Measurements from ENCODE around the gene TMEM139. TPM values are rescaled to one million over a fixed set of nuclear protein-coding genes. Genes with fewer than 3 reads are reported as not detected.

The TMEM139 gene
- polyA plus RNA-seq, 1 of the 3 experiments (the other 2 are of a cell fraction): 0.05 TPM

GRCh38 chr7:143322760-143323633, 38.2 kb downstream of the TMEM139 start (continued):
- TF ChIP-seq, protein P1, sequence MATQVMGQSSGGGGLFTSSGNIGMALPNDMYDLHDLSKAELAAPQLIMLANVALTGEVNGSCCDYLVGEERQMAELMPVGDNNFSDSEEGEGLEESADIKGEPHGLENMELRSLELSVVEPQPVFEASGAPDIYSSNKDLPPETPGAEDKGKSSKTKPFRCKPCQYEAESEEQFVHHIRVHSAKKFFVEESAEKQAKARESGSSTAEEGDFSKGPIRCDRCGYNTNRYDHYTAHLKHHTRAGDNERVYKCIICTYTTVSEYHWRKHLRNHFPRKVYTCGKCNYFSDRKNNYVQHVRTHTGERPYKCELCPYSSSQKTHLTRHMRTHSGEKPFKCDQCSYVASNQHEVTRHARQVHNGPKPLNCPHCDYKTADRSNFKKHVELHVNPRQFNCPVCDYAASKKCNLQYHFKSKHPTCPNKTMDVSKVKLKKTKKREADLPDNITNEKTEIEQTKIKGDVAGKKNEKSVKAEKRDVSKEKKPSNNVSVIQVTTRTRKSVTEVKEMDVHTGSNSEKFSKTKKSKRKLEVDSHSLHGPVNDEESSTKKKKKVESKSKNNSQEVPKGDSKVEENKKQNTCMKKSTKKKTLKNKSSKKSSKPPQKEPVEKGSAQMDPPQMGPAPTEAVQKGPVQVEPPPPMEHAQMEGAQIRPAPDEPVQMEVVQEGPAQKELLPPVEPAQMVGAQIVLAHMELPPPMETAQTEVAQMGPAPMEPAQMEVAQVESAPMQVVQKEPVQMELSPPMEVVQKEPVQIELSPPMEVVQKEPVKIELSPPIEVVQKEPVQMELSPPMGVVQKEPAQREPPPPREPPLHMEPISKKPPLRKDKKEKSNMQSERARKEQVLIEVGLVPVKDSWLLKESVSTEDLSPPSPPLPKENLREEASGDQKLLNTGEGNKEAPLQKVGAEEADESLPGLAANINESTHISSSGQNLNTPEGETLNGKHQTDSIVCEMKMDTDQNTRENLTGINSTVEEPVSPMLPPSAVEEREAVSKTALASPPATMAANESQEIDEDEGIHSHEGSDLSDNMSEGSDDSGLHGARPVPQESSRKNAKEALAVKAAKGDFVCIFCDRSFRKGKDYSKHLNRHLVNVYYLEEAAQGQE (IDR thresholded peaks at IDR 0.05; ENCODE audit: low read depth, low read length): no peak

- Histone ChIP-seq H3K9me2 (no peaks in the 10 kb centered on the region), H3K27ac (ENCODE audit: low read depth in 2 of 2, low read length in 1 of 2) (no peak overlapping the region), H3K4me1 (ENCODE audit: control insufficient read depth in 1 of 2, insufficient read depth in 2 of 2, low read depth in 1 of 2, low read length in 1 of 2) (peaks cover 0 to 2% of the 10 kb centered on the region in 2 experiments; a peak in 1 of 4 replicates), H3K36me3 (replicated peaks in 1 of 2; ENCODE audit: control insufficient read depth in 1 of 2, insufficient read depth in 2 of 2, low read length in 1 of 2) (no peaks in the 10 kb centered on the region), H3F3A (replicated peaks; ENCODE audit: insufficient read depth) (no peaks in the 10 kb centered on the region), H3K9me3 (no peaks in the 10 kb centered on the region), H3K27me3 (ENCODE audit: insufficient read depth) (no peaks in the 10 kb centered on the region), H4K20me1 (ENCODE audit: insufficient read depth) (no peaks in the 10 kb centered on the region), H3K9ac (no peak overlapping the region), H3K79me2 (ENCODE audit: insufficient read depth) (no peaks in the 10 kb centered on the region), H2AFZ (ENCODE audit: low read depth) (no peak overlapping the region), H3K4me2 (no peak overlapping the region), H3K4me3 (ENCODE audit: low read depth in 2 of 2, low read length in 1 of 2) (no peak overlapping the region)
- WGBS (ENCODE audit: low lambda C conversion rate): 85% methylated on average over 12 of the region's 12 CpGs
- ChIA-PET POLR2A (no interaction called here), CTCF (interaction anchor here (0.7 to 1.4 kb wide), 3 partner anchors 24 to 67 kb away, joined by 3 read pairs; partner anchors contain the start of gene CASP2)
- no peak for DNase-seq
- TF ChIP-seq, protein P2, sequence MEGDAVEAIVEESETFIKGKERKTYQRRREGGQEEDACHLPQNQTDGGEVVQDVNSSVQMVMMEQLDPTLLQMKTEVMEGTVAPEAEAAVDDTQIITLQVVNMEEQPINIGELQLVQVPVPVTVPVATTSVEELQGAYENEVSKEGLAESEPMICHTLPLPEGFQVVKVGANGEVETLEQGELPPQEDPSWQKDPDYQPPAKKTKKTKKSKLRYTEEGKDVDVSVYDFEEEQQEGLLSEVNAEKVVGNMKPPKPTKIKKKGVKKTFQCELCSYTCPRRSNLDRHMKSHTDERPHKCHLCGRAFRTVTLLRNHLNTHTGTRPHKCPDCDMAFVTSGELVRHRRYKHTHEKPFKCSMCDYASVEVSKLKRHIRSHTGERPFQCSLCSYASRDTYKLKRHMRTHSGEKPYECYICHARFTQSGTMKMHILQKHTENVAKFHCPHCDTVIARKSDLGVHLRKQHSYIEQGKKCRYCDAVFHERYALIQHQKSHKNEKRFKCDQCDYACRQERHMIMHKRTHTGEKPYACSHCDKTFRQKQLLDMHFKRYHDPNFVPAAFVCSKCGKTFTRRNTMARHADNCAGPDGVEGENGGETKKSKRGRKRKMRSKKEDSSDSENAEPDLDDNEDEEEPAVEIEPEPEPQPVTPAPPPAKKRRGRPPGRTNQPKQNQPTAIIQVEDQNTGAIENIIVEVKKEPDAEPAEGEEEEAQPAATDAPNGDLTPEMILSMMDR (IDR thresholded peaks at IDR 0.05): no peak
- TF ChIP-seq MEF2A (IDR thresholded peaks at IDR 0.05; ENCODE audit: borderline replicate concordance, low read depth) (no peak), ZBTB33 (IDR thresholded peaks at IDR 0.05; ENCODE audit: borderline replicate concordance, low read depth) (no peak), TAF1 (IDR thresholded peaks at IDR 0.05; ENCODE audit: borderline replicate concordance, low read depth, low read length) (no peak), IRF3 (IDR thresholded peaks at IDR 0.05; ENCODE audit: low read depth, low read length) (no peak), RAD21 (IDR thresholded peaks at IDR 0.05; ENCODE audit: low read length) (no peak), FOSL2 (IDR thresholded peaks at IDR 0.05; ENCODE audit: borderline replicate concordance, low read depth) (no peak), TCF12 (IDR thresholded peaks at IDR 0.05) (no peak)
- TF ChIP-seq, protein P3, sequence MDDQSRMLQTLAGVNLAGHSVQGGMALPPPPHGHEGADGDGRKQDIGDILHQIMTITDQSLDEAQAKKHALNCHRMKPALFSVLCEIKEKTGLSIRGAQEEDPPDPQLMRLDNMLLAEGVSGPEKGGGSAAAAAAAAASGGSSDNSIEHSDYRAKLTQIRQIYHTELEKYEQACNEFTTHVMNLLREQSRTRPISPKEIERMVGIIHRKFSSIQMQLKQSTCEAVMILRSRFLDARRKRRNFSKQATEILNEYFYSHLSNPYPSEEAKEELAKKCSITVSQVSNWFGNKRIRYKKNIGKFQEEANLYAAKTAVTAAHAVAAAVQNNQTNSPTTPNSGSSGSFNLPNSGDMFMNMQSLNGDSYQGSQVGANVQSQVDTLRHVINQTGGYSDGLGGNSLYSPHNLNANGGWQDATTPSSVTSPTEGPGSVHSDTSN (IDR thresholded peaks at IDR 0.05): no peak
- TF ChIP-seq, protein P4, sequence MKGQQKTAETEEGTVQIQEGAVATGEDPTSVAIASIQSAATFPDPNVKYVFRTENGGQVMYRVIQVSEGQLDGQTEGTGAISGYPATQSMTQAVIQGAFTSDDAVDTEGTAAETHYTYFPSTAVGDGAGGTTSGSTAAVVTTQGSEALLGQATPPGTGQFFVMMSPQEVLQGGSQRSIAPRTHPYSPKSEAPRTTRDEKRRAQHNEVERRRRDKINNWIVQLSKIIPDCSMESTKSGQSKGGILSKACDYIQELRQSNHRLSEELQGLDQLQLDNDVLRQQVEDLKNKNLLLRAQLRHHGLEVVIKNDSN (IDR thresholded peaks at IDR 0.05; ENCODE audit: borderline replicate concordance, low read depth): no peak
Observed at GRCh38 chr7:143323653-143324052, 38.9 kb downstream of the TMEM139 start.
